Parathyroid adenoma (tissue), 2 donors: ENCODE data around the gene PTH2.
"Not testable (repeated sequence)": the region's sequence is repeated elsewhere in the genome, so short reads cannot be mapped to it uniquely, and the experiment has no call there.

Experiments used
- H2AFZ ChIP-seq: fragments of 300-600 bp; sonication (generic); one replicate; pipeline ENCODE4 v1.7.0; 2017; ENCODE audit warnings: antibody characterized with exemption, mild to moderate bottlenecking
- H3K27ac ChIP-seq: fragments of 300-600 bp; sonication (generic); one replicate; pipeline ENCODE4 v1.7.0; 2017
- H3K27me3 ChIP-seq: fragments of 300-600 bp; sonication (generic); one replicate; pipeline ENCODE4 v1.7.0; 2017; ENCODE audit warnings: low read length; ENCODE audit not compliant: control insufficient read depth, insufficient read depth
- H3K36me3 ChIP-seq: fragments of 300-600 bp; sonication (generic); one replicate; pipeline ENCODE4 v1.7.0; 2017; ENCODE audit warnings: low read length; ENCODE audit not compliant: control insufficient read depth, insufficient read depth
- H3K4me1 ChIP-seq: fragments of 300-600 bp; sonication (generic); one replicate; pipeline ENCODE4 v1.7.0; 2017; ENCODE audit warnings: control low read depth
- H3K4me2 ChIP-seq: fragments of 300-600 bp; sonication (generic); one replicate; pipeline ENCODE4 v1.7.0; 2017; ENCODE audit warnings: low read length
- H3K4me3 ChIP-seq: fragments of 300-600 bp; sonication (generic); one replicate; pipeline ENCODE4 v1.7.0; 2017; ENCODE audit warnings: low read depth, low read length
- H3K79me2 ChIP-seq: fragments of 300-600 bp; sonication (generic); one replicate; pipeline ENCODE4 v1.7.0; 2017; ENCODE audit warnings: control low read depth
- H3K9ac ChIP-seq: fragments of 300-600 bp; sonication (generic); one replicate; pipeline ENCODE4 v1.7.0; 2017; ENCODE audit warnings: mild to moderate bottlenecking
- H3K9me3 ChIP-seq: fragments of 300-600 bp; sonication (generic); one replicate; pipeline ENCODE4 v1.7.0; 2017; ENCODE audit warnings: low read length; ENCODE audit not compliant: control insufficient read depth
- CTCF ChIP-seq: fragments of 300-600 bp; sonication (generic); IDR thresholded peaks from one replicate; pipeline ENCODE4 v1.7.0; 2017; ENCODE audit warnings: antibody characterized with exemption, mild to moderate bottlenecking
- donor health status: primary hyperparathyroidism.

Gene PTH2

GRCh38 chr19:49462492-49462891 lies 39.3 kb upstream of the PTH2 start:
- Histone ChIP-seq H2AFZ (no peak overlapping the region), H3K4me3 (no peak overlapping the region), H3K9ac (no peak overlapping the region), H3K79me2 (no peaks in the 10 kb centered on the region), H3K4me2 (no peak overlapping the region), H3K36me3 (no peaks in the 10 kb centered on the region), H3K9me3 (no peaks in the 10 kb centered on the region), H3K27me3 (no peaks in the 10 kb centered on the region), H3K4me1 (no peaks in the 10 kb centered on the region), H3K27ac (no peak overlapping the region)
- TF ChIP-seq CTCF: no peak

DNA sequence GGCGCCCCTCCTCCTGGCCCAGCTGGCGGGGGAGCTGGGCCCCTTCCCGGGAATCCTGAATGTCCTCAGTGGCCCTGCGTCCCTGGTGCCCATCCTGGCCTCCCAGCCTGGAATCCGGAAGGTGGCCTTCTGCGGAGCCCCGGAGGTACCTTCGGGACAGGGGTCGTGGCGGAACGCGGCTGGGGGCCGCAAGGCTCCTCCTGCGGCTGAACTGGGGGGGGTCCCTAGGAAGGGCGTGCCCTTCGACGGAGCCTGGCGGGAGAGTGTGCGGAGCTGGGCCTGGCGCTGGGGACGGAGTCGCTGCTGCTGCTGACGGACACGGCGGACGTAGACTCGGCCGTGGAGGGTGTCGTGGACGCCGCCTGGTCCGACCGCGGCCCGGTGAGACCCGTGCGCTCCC lies 38.4 kb upstream of the PTH2 start:
- Histone ChIP-seq H3K27me3 (no peaks in the 10 kb centered on the region), H3K4me3 (no peak overlapping the region), H3K79me2 (no peaks in the 10 kb centered on the region), H3K4me2 (no peak overlapping the region), H3K4me1 (no peaks in the 10 kb centered on the region), H3K27ac (no peak overlapping the region), H3K9me3 (no peaks in the 10 kb centered on the region), H2AFZ (no peak overlapping the region), H3K36me3 (no peaks in the 10 kb centered on the region), H3K9ac (no peak overlapping the region)
- TF ChIP-seq CTCF: no peak

GRCh38 chr19:49461130-49461529 lies 37.9 kb upstream of the PTH2 start:
- H2AFZ ChIP-seq, H3K79me2 ChIP-seq, H3K4me1 ChIP-seq, H3K27me3 ChIP-seq, H3K9me3 ChIP-seq, H3K4me3 ChIP-seq, H3K9ac ChIP-seq, H3K27ac ChIP-seq, H3K36me3 ChIP-seq, H3K4me2 ChIP-seq: not testable (repeated sequence)

- Histone ChIP-seq H3K36me3 (no peaks in the 10 kb centered on the region), H3K79me2 (no peaks in the 10 kb centered on the region), H3K4me3 (no peak overlapping the region), H3K4me1 (no peaks in the 10 kb centered on the region), H3K9me3 (no peaks in the 10 kb centered on the region), H3K4me2 (no peak overlapping the region), H3K9ac (no peak overlapping the region), H3K27me3 (no peaks in the 10 kb centered on the region), H2AFZ (no peak overlapping the region), H3K27ac (no peak overlapping the region)
- no peak for TF ChIP-seq CTCF
Measured at GRCh38 chr19:49459388-49459787, 36.1 kb upstream of the PTH2 start.

- H3K4me1 ChIP-seq: no peaks in the 10 kb centered on the region
- H3K36me3 ChIP-seq: no peaks in the 10 kb centered on the region
- H3K27ac ChIP-seq: peak overlapping the region; percentile 42
- no peak for TF ChIP-seq CTCF
- H3K79me2 ChIP-seq: no peaks in the 10 kb centered on the region
- H3K4me3 ChIP-seq: no peak overlapping the region
- no peak overlapping the region for H3K9ac ChIP-seq
- H3K27me3 ChIP-seq: no peaks in the 10 kb centered on the region
- H2AFZ ChIP-seq: no peak overlapping the region
- no peaks in the 10 kb centered on the region for H3K9me3 ChIP-seq
- no peak overlapping the region for H3K4me2 ChIP-seq
Measured at GRCh38 chr19:49458567-49458903, 35.3 kb upstream of the PTH2 start.
